K562 (cell line): Measurements from ENCODE around the gene GNPTAB. TPM values are rescaled to one million over a fixed set of nuclear protein-coding genes. Genes with fewer than 3 reads are reported as not detected.

Experiments
- ADNP ChIP-seq: fragments of 200-800 bp; sonication (Bioruptor generic); IDR thresholded peaks from 2 replicates; pipeline ENCODE4 v1.6.1; 2016; ENCODE audit warnings: missing genetic modification characterization, missing compliant biosample characterization
- BCL6 ChIP-seq: fragments of 250-450 bp; sonication (Bioruptor Pico); IDR thresholded peaks from 2 replicates; pipeline ENCODE4 v1.4.0; 2020
- E4F1 ChIP-seq: fragments of 250-450 bp; sonication (Bioruptor Pico); IDR thresholded peaks from 2 replicates; pipeline ENCODE4 v1.5.0; 2021; ENCODE audit warnings: mild to moderate bottlenecking, borderline replicate concordance
- ELK3 ChIP-seq: fragments of 450-650 bp; formaldehyde crosslinking; IDR thresholded peaks from 2 replicates; pipeline ENCODE4 v1.4.0; 2020; ENCODE audit warnings: mild to moderate bottlenecking
- ERF ChIP-seq: fragments of 450-650 bp; formaldehyde crosslinking; IDR thresholded peaks from 2 replicates; pipeline ENCODE4 v1.4.0; 2020; ENCODE audit warnings: mild to moderate bottlenecking, mixed read lengths
- GABPA ChIP-seq: fragments of 200-800 bp; sonication (Bioruptor generic); conservative IDR thresholded peaks from 2 replicates; pipeline ENCODE4 v1.6.1; 2016; ENCODE audit warnings: low read depth, missing genetic modification characterization, missing compliant biosample characterization
- HCFC1 ChIP-seq: IDR thresholded peaks from 2 replicates; pipeline ENCODE4 v1.6.1; 2012; ENCODE audit warnings: low read depth, low read length, improper control_type of control experiment
- HEY1 ChIP-seq: fragments of 250-450 bp; sonication (Bioruptor Pico); IDR thresholded peaks from 2 replicates; pipeline ENCODE4 v1.5.0; 2020; ENCODE audit warnings: mild to moderate bottlenecking, moderate library complexity, borderline replicate concordance
- JUNB ChIP-seq: fragments of 450-650 bp; formaldehyde crosslinking; conservative IDR thresholded peaks from 2 replicates; pipeline ENCODE4 v1.4.0; 2020; ENCODE audit warnings: mild to moderate bottlenecking
- MECOM ChIP-seq: fragments of 250-450 bp; sonication (Bioruptor Pico); IDR thresholded peaks from 2 replicates; pipeline ENCODE4 v1.8.0; 2022; ENCODE audit warnings: inconsistent platforms
- NFE2 ChIP-seq: IDR thresholded peaks from 2 replicates; pipeline ENCODE4 v1.6.1; 2014; ENCODE audit warnings: antibody characterized with exemption, low read depth
- NKRF ChIP-seq: fragments of 450-650 bp; IDR thresholded peaks from 2 replicates; pipeline ENCODE4 v1.6.1; 2016; ENCODE audit warnings: borderline replicate concordance
- NR4A1 ChIP-seq, 2 experiments: fragments of 250-450 bp in 1 of 2; fragments of 450-650 bp in 1 of 2; sonication (Bioruptor Pico) in 1 of 2; IDR thresholded peaks; 2 replicates each; pipeline versions ENCODE4 v1.4.0 to v1.6.1; 2016 to 2020; ENCODE audit warnings: mild to moderate bottlenecking in 2 of 2, missing compliant biosample characterization in 1 of 2, missing genetic modification characterization in 1 of 2, moderate library complexity in 1 of 2
- PTBP1 ChIP-seq: fragments of 200-400 bp; formaldehyde crosslinking; IDR thresholded peaks from 2 replicates; pipeline ENCODE4 v1.6.1; 2017; ENCODE audit warnings: low read depth, low read length
- RBFOX2 ChIP-seq: fragments of 200-400 bp; formaldehyde crosslinking; IDR thresholded peaks from 2 replicates; pipeline ENCODE4 v1.6.1; 2017; ENCODE audit warnings: low read depth, mild to moderate bottlenecking, low read length, moderate library complexity
- RBM22 ChIP-seq: fragments of 200-400 bp; formaldehyde crosslinking; IDR thresholded peaks from 2 replicates; pipeline ENCODE4 v1.6.1; 2018; ENCODE audit warnings: low read length, low read depth; ENCODE audit not compliant: poor library complexity, severe bottlenecking
- RFX7 ChIP-seq: fragments of 250-450 bp; sonication (Bioruptor Pico); IDR thresholded peaks from 2 replicates; pipeline ENCODE4 v1.5.1; 2021; ENCODE audit warnings: mild to moderate bottlenecking
- TRIM24 ChIP-seq, 2 experiments: fragments of 450-650 bp; IDR thresholded peaks; 2 replicates each; pipeline ENCODE4 v1.6.1; 2016
- ZFX ChIP-seq: sonication (generic); formaldehyde crosslinking; IDR thresholded peaks from 2 replicates; pipeline ENCODE4 v1.8.0; 2022; ENCODE audit warnings: mild to moderate bottlenecking, missing genetic modification reagents, moderate library complexity
- ZNF57 ChIP-seq: fragments of 450-650 bp; formaldehyde crosslinking; IDR thresholded peaks from 2 replicates; pipeline ENCODE4 v1.4.0; 2020; ENCODE audit warnings: mild to moderate bottlenecking, moderate library complexity
- polyA plus RNA-seq, 8 experiments: library from polyadenylated mRNA; depleted of rRNA in 4 of 8; stranded (reverse) in 5 of 8; unstranded in 3 of 8; fragments of >200 nt; fragmentation: Nextera tagmentation in 2 of 8; fragmentation: Illumina TruSeq in 1 of 8; extraction: Ambion mirVana in 2 of 8; extraction: Trizol in 1 of 8; gene quantifications; 2 replicates each; pipeline versions ENCODE4 v1.2.1 to v1.2.3, GENCODE V29; 2011 to 2014; ENCODE audit warnings: inconsistent platforms in 1 of 8, missing spikeins in 1 of 8
- total RNA-seq, 7 experiments: library from RNA; depleted of rRNA in 6 of 7; stranded (reverse); fragments of >200 nt in 6 of 7; fragmentation: Illumina TruSeq in 2 of 7; extraction: Trizol in 2 of 7; gene quantifications; 2 replicates each; pipeline versions ENCODE4 v1.2.1 to v1.2.3, GENCODE V29; 2011 to 2021; ENCODE audit warnings: low replicate concordance in 1 of 7

Gene GNPTAB
- total and polyA plus RNA-seq, 9 of the 15 experiments (the other 6 are each of a cell fraction or from before 2014, with no cell fraction given) = 5.9 to 23.2 (median 19.3) TPM

- TF ChIP-seq HEY1 (CRISPR knock-in tag) (0 out of 2 replicates have a peak, but pooled peaks have one; percentile 35), RFX7 (CRISPR knock-in tag) (no peak), NFE2 (peak; percentile 10; the same call in 1 of the 2 replicates), RBFOX2 (peak; percentile 94), MECOM (CRISPR knock-in tag) (no peak), BCL6 (no peak), PTBP1 (peak; percentile 88; the same call in 1 of the 2 replicates), TRIM24 (IDR thresholded peaks at IDR 0.05) (peak in 1 of 2 experiments; percentile 37; a peak in 1 of 4 replicates), RBM22 (peak; percentile 68), HCFC1 (peak; percentile 39), ZNF57 (CRISPR knock-in tag) (no peak), ZFX (peak; percentile 96), GABPA (peak; percentile 56), ELK3 (CRISPR knock-in tag) (no peak), NKRF (0 out of 2 replicates have a peak, but pooled peaks have one; percentile 24), ADNP (tag) (peak; percentile 82), E4F1 (CRISPR knock-in tag) (0 out of 2 replicates have a peak, but pooled peaks have one; percentile 58), NR4A1 (CRISPR knock-in tag; IDR thresholded peaks at IDR 0.05) (no peak), NR4A1 (tag; IDR thresholded peaks at IDR 0.05) (0 out of 2 replicates have a peak, but pooled peaks have one; percentile 30), ERF (CRISPR knock-in tag) (no peak), JUNB (no peak)
Measured at GRCh38 chr12:101876861-101877805, 46.4 kb upstream of the GNPTAB start, which contains the start of gene DRAM1 (continued).
